IMR-90 (cell line): ENCODE results near the gene LAMTOR3. TPM values are rescaled to one million over a fixed set of nuclear protein-coding genes. Genes with fewer than 3 reads are reported as not detected.

Experiments used
- ATAC-seq: fragments of 200-7000 bp; cut with Tn5 transposase; 2 replicates; pipeline ENCODE4 v1.9.1; 2020; ENCODE audit warnings: low read depth, mild to moderate bottlenecking, moderate library complexity
- BruUV-seq: library from RNA; stranded (reverse); fragments of 400-500 nt; replicated peaks from 2 replicates; lab custom pipeline; 2021; lab: Mats Ljungman, UMichigan
- CTCF ChIA-PET: fragments of 300-600 bp; formaldehyde crosslinking; extraction: SDS; loops from one replicate; lab custom pipeline; 2021; ENCODE audit warnings: antibody characterized with exemption; lab: Yijun Ruan, JAX
- POLR2A ChIA-PET: fragments of 300-600 bp; sonication (Branson Sonifier 250); formaldehyde crosslinking; loops from one replicate; lab custom pipeline; 2022; ENCODE audit warnings: antibody characterized with exemption; ENCODE audit not compliant: unreplicated experiment; lab: Charles Lee
- DNase-seq: peaks from one replicate; pipeline ENCODE4 v3.0.0; 2013
- H2AFZ ChIP-seq: replicated peaks from 2 replicates; pipeline ENCODE3; 2013; ENCODE audit warnings: low read length, mild to moderate bottlenecking; ENCODE audit not compliant: poor library complexity
- H2AK5ac ChIP-seq: 2 replicates; pipeline ENCODE4 v1.6.1; 2013; ENCODE audit warnings: low read depth, low read length, inconsistent platforms
- H2AK9ac ChIP-seq: replicated peaks from 2 replicates; pipeline ENCODE3; 2013; ENCODE audit warnings: mild to moderate bottlenecking, low read depth, low read length, moderate library complexity; ENCODE audit not compliant: poor library complexity
- H2BK120ac ChIP-seq: 2 replicates; pipeline ENCODE4 v1.6.1; 2013; ENCODE audit warnings: low read depth, low read length, inconsistent platforms
- H2BK15ac ChIP-seq: 3 replicates; pipeline ENCODE4 v1.6.1; 2013; ENCODE audit warnings: low read depth, low read length, inconsistent platforms
- H2BK20ac ChIP-seq: 2 replicates; pipeline ENCODE4 v1.6.1; 2013; ENCODE audit warnings: low read depth, mild to moderate bottlenecking, inconsistent platforms, low read length, moderate library complexity
- H2BK5ac ChIP-seq: 2 replicates; pipeline ENCODE4 v1.6.1; 2013; ENCODE audit warnings: mild to moderate bottlenecking, low read depth, low read length, inconsistent platforms; ENCODE audit not compliant: poor library complexity, severe bottlenecking
- H3K14ac ChIP-seq: replicated peaks from 2 replicates; pipeline ENCODE4 v1.6.1; 2013; ENCODE audit warnings: low read depth, low read length, inconsistent platforms
- H3K18ac ChIP-seq: 2 replicates; pipeline ENCODE4 v1.6.1; 2013; ENCODE audit warnings: low read depth, low read length, control low read depth
- H3K23ac ChIP-seq: 2 replicates; pipeline ENCODE4 v1.6.1; 2013; ENCODE audit warnings: low read depth, low read length, inconsistent platforms
- H3K27ac ChIP-seq: 2 replicates; pipeline ENCODE4 v1.5.1; 2013; ENCODE audit warnings: mild to moderate bottlenecking, control low read depth, low read length; ENCODE audit not compliant: insufficient read depth
- H3K27me3 ChIP-seq: 2 replicates; pipeline ENCODE4 v1.6.1; 2013; ENCODE audit warnings: low read length; ENCODE audit not compliant: control insufficient read depth, insufficient read depth
- H3K36me3 ChIP-seq: 2 replicates; pipeline ENCODE4 v1.6.1; 2013; ENCODE audit warnings: low read length, mixed read lengths; ENCODE audit not compliant: control insufficient read depth, insufficient read depth
- H3K4ac ChIP-seq: 2 replicates; pipeline ENCODE4 v1.6.1; 2013; ENCODE audit warnings: low read depth, low read length, inconsistent platforms
- H3K4me1 ChIP-seq: 2 replicates; pipeline ENCODE4 v1.6.1; 2013; ENCODE audit warnings: low read length, mixed read lengths; ENCODE audit not compliant: control insufficient read depth, insufficient read depth
- H3K4me2 ChIP-seq: 2 replicates; pipeline ENCODE4 v1.6.1; 2013; ENCODE audit warnings: low read depth, mild to moderate bottlenecking, control low read depth, low read length, moderate library complexity
- H3K4me3 ChIP-seq: 2 replicates; pipeline ENCODE4 v1.5.1; 2013; ENCODE audit warnings: low read depth, mild to moderate bottlenecking, control low read depth, low read length, moderate library complexity; ENCODE audit not compliant: insufficient read depth
- H3K56ac ChIP-seq: 2 replicates; pipeline ENCODE4 v1.6.1; 2013; ENCODE audit warnings: low read length, inconsistent platforms; ENCODE audit not compliant: insufficient read depth; ENCODE audit errors: extremely low read depth
- H3K79me1 ChIP-seq, 2 experiments: 2 replicates each; pipeline ENCODE4 v1.6.1; 2013; ENCODE audit warnings: low read length in 2 of 2, inconsistent platforms in 1 of 2, low read depth in 1 of 2
- H3K9ac ChIP-seq: 2 replicates; pipeline ENCODE4 v1.6.1; 2013; ENCODE audit warnings: low read depth, low read length, control low read depth
- H3K9me1 ChIP-seq: 2 replicates; pipeline ENCODE4 v1.6.1; 2013; ENCODE audit warnings: low read length, inconsistent platforms; ENCODE audit not compliant: insufficient read depth
- H3K9me3 ChIP-seq: 2 replicates; pipeline ENCODE4 v1.6.1; 2013; ENCODE audit warnings: low read length; ENCODE audit not compliant: control insufficient read depth, insufficient read depth
- H4K20me1 ChIP-seq: 2 replicates; pipeline ENCODE4 v1.6.1; 2013; ENCODE audit warnings: low read length, inconsistent platforms; ENCODE audit not compliant: insufficient read depth
- H4K5ac ChIP-seq: 2 replicates; pipeline ENCODE4 v1.6.1; 2013; ENCODE audit warnings: mild to moderate bottlenecking, low read depth, low read length, control low read depth
- H4K8ac ChIP-seq, 2 experiments: 2 replicates each; pipeline ENCODE4 v1.6.1; 2013; ENCODE audit warnings: low read depth in 2 of 2, low read length in 2 of 2, control low read depth in 1 of 2, inconsistent platforms in 1 of 2
- H4K91ac ChIP-seq: 2 replicates; pipeline ENCODE4 v1.6.1; 2013; ENCODE audit warnings: low read depth, low read length, inconsistent platforms; ENCODE audit not compliant: insufficient read depth
- CEBPB ChIP-seq: IDR thresholded peaks from 2 replicates; pipeline ENCODE4 v1.6.1; 2012; ENCODE audit warnings: low read depth, low read length, improper control_type of control experiment
- CHD1 ChIP-seq: IDR thresholded peaks from 2 replicates; pipeline ENCODE4 v1.6.1; 2012; ENCODE audit warnings: low read depth, low read length, improper control_type of control experiment
- MAZ ChIP-seq: IDR thresholded peaks from 2 replicates; pipeline ENCODE4 v1.6.1; 2012; ENCODE audit warnings: low read depth, mild to moderate bottlenecking, low read length, improper control_type of control experiment, moderate library complexity, borderline replicate concordance
- MXI1 ChIP-seq: IDR thresholded peaks from 2 replicates; pipeline ENCODE4 v1.6.1; 2012; ENCODE audit warnings: low read depth, mild to moderate bottlenecking, low read length, moderate library complexity, borderline replicate concordance
- POLR2A ChIP-seq: IDR thresholded peaks from 2 replicates; pipeline ENCODE4 v1.6.1; 2012; ENCODE audit warnings: mild to moderate bottlenecking, low read depth, low read length
- RCOR1 ChIP-seq: IDR thresholded peaks from 2 replicates; pipeline ENCODE4 v1.6.1; 2012; ENCODE audit warnings: mild to moderate bottlenecking, low read length, improper control_type of control experiment; ENCODE audit not compliant: insufficient replicate concordance
- SMC3 ChIP-seq: fragments of 150-350 bp; IDR thresholded peaks from 2 replicates; pipeline ENCODE4 v1.6.1; 2016; ENCODE audit warnings: low read depth, mild to moderate bottlenecking, antibody characterized with exemption, low read length, moderate library complexity
- WGBS, 2 experiments: methylation state at CpG; one replicate each; pipeline versions ENCODE4 v1.1.5 to v1.1.7; 2013; ENCODE audit warnings: missing lambda C conversion rate in 2 of 2; ENCODE audit not compliant: insufficient read length in 1 of 2; ENCODE audit errors: extremely low coverage in 2 of 2; 5-methylcytosine and 5-hydroxymethylcytosine counted together
- dilution Hi-C: fragments of 300-500 bp; cut with HindIII; formaldehyde crosslinking; loops from one replicate; pipeline ENCODE4 v1.14.3; 2018; ENCODE audit warnings: low sequenced_read_pairs; ENCODE audit not compliant: unreplicated experiment
- in situ Hi-C: fragments of 300-500 bp; cut with MboI; formaldehyde crosslinking; loops from 3 replicates; pipeline ENCODE4 v1.14.3; 2019; ENCODE audit warnings: low sequenced_read_pairs, inconsistent platforms, mixed read lengths
- intact Hi-C: fragments of 100-400 bp; cut with micrococcal nuclease; formaldehyde crosslinking; loops from 2 replicates; pipeline ENCODE4 v1.10.0; 2022
- polyA plus RNA-seq, 3 experiments: library from polyadenylated mRNA; depleted of rRNA; stranded (reverse); fragments of >200 nt; gene quantifications; 2 replicates each; pipeline ENCODE4 v1.2.3, GENCODE V29; 2012; ENCODE audit warnings: low replicate concordance in 1 of 3
- total RNA-seq: library from RNA; depleted of rRNA; stranded (reverse); fragments of >200 nt; gene quantifications from 2 replicates; pipeline ENCODE4 v1.2.3, GENCODE V29; 2012
- TF ChIP-seq, protein P1 (sequence below): fragments of 150-350 bp; IDR thresholded peaks from 2 replicates; pipeline ENCODE4 v1.6.1; 2017; ENCODE audit warnings: mild to moderate bottlenecking, antibody characterized with exemption, low read length, low read depth

Gene LAMTOR3
- total and polyA plus RNA-seq, 2 of the 4 experiments (the other 2 are of a cell fraction) = 28.6 to 35.7 TPM

DNA sequence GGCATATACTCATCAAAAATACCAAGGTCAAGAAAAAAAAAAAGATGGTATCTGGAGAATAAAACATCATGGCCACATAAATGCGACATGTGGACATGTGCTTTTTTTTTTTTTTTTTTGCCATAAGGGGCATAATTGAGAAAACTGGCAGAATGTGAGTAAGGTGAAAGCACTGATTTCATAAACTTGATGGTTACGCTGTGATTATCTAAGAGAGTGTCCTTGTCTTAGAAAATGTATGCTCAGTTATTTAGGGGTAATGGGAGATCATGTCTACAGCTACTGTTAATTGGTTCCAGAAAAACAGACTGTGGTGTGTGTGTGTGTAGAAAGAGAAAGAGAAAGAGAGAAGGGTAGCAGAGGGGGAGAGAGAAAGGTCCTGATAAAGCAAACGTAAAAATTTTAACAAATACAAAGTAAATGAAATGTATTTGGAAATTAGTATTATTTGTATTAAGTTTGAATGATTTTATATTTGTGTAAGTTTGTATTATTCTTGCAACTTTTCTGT, 44.1 kb upstream of the LAMTOR3 start:
- intact Hi-C loops = no loop called here
- Histone ChIP-seq H3K36me3 (peaks cover 10% of the 10 kb centered on the region), H3K9me3 (peaks cover 12% of the 10 kb centered on the region), H4K5ac (no peak overlapping the region), H2AFZ (no peak overlapping the region), H4K8ac (no peak overlapping the region), H3K18ac (no peak overlapping the region), H2BK15ac (no peak overlapping the region), H3K9ac (no peak overlapping the region), H3K27me3 (no peaks in the 10 kb centered on the region), H3K79me1 (peaks cover 9 to 21% of the 10 kb centered on the region in 2 experiments), H3K14ac (no peak overlapping the region), H3K56ac (no peak overlapping the region), H3K4me2 (no peak overlapping the region), H2AK5ac (no peak overlapping the region), H4K20me1 (peaks cover 7% of the 10 kb centered on the region), H3K27ac (no peak overlapping the region), H3K23ac (no peak overlapping the region), H2BK5ac (no peak overlapping the region), H2BK20ac (no peak overlapping the region), H2AK9ac (no peak overlapping the region), H4K91ac (no peak overlapping the region), H2BK120ac (no peak overlapping the region), H3K4ac (no peak overlapping the region), H3K4me3 (no peak overlapping the region), H3K9me1 (no peaks in the 10 kb centered on the region), H3K4me1 (no peaks in the 10 kb centered on the region)
- ATAC-seq = no peak
- 100% methylated on average over 1 of the region's 3 CpGs; no CpG with 5 or more reads in 1 of the 2 experiments for WGBS, 2 experiments
- no peak for TF ChIP-seq MAZ
- TF ChIP-seq CEBPB = no peak
- TF ChIP-seq POLR2A = no peak
- no peak for TF ChIP-seq RCOR1
- no peak for TF ChIP-seq MXI1
- TF ChIP-seq, protein P1, sequence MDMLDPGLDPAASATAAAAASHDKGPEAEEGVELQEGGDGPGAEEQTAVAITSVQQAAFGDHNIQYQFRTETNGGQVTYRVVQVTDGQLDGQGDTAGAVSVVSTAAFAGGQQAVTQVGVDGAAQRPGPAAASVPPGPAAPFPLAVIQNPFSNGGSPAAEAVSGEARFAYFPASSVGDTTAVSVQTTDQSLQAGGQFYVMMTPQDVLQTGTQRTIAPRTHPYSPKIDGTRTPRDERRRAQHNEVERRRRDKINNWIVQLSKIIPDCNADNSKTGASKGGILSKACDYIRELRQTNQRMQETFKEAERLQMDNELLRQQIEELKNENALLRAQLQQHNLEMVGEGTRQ = no peak
- TF ChIP-seq SMC3 = no peak
- TF ChIP-seq CHD1 = no peak
- DNase-seq = no peak
- POLR2A ChIA-PET = interaction anchor here (0.7 kb wide), 1 partner anchor 1316 kb away, joined by 7 read pairs; no protein-coding TSS in a partner anchor
- CTCF ChIA-PET = no interaction called here
- no TSS peak for BruUV-seq
- in situ Hi-C loops = no loop called here
- dilution Hi-C loops = no loop called here
